GM19467 (cell line): Measurements from ENCODE around the gene GSC2.

Source experiments
- ATAC-seq: cut with Tn5 transposase; IDR thresholded peaks from one replicate; pipeline ENCODE4 v1.9.1; 2021; ENCODE audit warnings: mild to moderate bottlenecking, moderate library complexity; ENCODE audit not compliant: unreplicated experiment

GSC2 gene

DNA sequence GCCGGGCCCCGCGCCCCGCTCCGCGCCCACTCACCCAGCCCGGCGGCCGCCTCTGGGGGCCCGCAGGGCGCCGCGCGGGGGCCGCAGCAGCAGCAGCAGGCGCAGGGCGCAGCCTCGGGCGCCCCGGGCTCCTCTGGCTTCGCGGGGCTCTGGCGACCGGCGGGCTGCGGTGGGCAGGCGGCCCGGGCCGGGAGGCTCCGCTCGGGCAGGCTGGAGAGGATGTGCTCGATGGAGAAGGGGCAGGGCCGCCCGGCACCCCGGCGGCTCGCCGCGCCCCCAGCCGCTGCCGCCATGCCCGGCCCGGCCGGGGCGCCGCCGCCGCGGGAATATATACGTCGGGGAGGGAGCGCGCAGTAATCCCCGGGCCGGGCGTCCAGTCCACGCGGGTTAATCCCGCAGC is at the start of gene GSC2:
Gene GSC2, minus strand, starts transcription at position 302 of the 400 bp plus-strand sequence. Its CDS starts 9 bp downstream, at position 293.
- ATAC-seq: no peak

GRCh38 chr22:19199479-19199878 is 49.4 kb upstream of the GSC2 start:
- no peak for ATAC-seq

DNA sequence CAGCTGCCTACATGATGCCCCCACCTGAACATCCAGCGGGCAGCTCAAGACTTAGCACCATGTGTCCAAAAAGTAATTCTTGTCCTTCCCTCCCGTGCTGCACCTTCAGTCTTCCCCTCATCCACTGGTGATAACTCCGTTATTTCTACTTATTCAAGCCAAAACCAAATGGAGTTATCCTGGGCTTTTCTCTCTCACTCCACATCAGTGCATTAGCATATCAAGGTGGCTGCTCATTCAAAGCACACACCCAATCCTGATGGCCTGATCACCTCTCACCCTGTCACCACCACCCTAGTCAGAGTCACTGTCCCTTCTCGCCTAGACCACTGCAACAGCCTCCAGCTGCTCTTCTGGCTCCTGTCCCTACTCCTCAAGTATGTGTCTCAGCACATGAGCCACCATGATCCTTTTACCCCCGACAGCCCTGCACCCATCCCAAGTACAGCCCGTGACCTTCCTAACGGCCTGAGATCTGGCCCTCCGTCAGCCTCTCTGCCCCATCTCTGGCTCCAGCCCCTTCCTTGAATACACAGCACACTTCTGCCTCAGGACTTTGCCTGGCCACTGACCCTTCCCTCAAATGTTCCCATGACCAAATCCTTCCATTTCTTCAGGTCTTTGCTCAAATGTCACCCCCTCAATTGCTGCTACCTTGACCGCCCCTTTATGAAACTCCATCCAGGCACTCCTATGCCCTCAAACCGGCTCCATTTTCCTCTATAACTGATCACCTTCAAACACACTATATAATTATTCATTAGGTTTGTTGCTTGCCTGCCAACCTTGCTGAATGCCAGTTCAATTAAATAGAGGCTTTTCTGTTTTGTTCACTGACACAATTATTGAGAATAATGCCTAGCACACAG is 48.1 kb upstream of the GSC2 start:
- no peak for ATAC-seq

- ATAC-seq: no peak
These were observed 46.9 kb upstream of the GSC2 start for GRCh38 chr22:19196841-19197612.

DNA sequence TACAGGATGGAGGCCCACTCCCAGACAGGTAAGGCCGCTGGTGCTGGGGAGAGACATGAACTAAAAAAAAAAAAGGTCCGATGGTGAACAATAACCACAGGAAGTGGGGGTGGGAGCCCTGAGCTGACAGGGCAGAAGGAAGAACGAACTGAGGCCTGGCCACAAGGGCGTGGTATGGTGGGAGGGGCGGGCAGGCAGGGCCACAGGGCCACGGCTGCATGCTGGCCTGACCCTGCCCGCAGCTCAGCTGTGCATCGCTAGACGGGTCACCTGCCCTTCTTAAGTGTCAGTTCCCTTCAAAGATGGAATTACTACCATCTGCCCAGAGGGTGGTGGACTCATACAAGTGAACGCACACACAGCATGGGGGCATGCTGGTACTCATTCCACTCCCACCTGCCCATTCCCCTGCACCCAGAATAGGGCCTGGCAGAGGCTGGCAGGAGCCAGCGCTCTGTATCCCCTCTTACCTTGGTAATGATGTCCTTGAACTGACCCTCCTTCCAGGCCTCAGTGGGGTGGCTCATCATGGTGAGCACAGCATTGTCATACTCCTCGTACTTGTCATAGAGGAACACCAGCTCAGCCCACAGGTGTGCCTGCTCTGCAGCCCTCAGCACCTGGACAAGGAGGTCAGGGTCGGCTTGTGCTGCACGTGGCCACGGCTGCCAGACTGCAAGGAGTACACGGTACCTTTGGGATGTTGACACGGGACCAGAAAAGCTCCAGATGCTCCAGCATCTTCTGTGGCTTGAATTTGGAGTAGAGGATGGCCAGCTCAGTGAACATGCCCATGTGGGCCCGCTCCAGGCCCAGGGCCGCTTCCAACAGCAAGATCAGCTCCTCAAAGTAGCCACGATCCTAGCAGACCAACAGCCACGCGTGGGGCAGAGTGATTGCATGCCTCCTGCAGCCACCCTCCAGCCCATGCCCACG is 46.0 kb upstream of the GSC2 start:
- ATAC-seq: no peak

GRCh38 chr22:19194766-19195536 is 44.9 kb upstream of the GSC2 start:
- no peak for ATAC-seq

- ATAC-seq: no peak
These were observed 43.8 kb upstream of the GSC2 start for GRCh38 chr22:19193879-19194278.

DNA sequence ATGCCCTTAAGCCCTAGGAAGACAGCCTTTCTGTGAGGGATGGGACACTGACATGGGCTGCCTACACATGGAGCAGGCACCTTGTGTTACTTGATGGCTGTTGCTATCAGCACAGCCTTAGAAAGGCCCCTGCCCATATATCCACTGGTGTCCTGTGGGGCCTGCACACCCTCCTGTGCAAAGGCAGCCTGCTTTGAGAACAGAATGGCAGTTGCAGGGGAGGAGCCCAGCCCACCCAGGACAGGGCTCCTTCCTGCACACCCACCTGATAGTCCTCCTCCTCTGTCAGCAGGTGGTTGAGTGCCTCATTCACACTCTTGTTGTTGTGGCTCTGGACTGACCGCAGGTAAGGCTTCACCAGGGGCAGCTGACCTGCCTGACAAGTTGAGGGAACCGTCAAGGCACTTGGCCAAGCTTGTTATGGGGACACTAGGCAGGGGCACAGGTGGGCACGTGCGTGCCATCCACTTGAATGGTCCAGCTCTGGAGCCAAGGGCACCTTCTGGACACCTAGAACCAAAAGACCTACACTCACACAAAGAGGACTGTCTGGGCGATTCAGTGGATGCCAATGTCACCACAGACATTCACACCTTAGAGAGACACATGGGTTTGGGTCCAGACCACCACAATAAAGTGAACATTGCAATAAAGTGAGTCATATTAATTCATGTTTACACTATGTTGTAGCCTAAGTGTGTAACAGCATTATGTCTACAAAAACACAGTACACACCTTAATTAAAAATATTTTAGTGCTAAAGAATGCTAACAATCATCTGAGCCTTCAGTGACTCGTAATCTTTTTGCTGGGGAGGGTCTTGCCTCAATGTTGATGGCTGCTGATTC is 37.8 kb upstream of the GSC2 start:
- no peak for ATAC-seq

- no peak for ATAC-seq
These were observed 34.3 kb upstream of the GSC2 start for GRCh38 chr22:19184276-19184997.

DNA sequence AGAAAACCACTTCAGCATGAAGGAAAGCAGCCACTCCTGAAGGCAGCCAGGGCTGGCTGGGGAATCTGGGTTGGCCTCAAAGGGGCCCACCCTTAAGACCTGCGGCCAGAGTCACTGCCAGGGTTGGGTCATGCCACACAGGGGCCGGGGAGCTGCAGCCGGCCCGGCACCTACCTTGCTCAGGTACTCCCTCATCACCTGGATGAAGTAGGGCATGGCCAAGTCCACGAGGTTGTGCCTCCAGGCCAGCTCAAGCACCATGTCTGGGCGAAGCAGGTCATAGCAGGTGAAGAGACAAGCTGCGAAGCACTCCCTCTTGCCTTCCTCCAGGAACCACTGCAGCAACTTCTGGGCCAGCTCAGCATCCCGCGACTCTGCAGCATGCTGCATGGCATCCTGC is 33.1 kb upstream of the GSC2 start:
- no peak for ATAC-seq

- ATAC-seq: no peak
These were observed 32.5 kb upstream of the GSC2 start for GRCh38 chr22:19182472-19183157.

- no peak for ATAC-seq
These were observed 31.8 kb upstream of the GSC2 start for GRCh38 chr22:19181786-19182471.

DNA sequence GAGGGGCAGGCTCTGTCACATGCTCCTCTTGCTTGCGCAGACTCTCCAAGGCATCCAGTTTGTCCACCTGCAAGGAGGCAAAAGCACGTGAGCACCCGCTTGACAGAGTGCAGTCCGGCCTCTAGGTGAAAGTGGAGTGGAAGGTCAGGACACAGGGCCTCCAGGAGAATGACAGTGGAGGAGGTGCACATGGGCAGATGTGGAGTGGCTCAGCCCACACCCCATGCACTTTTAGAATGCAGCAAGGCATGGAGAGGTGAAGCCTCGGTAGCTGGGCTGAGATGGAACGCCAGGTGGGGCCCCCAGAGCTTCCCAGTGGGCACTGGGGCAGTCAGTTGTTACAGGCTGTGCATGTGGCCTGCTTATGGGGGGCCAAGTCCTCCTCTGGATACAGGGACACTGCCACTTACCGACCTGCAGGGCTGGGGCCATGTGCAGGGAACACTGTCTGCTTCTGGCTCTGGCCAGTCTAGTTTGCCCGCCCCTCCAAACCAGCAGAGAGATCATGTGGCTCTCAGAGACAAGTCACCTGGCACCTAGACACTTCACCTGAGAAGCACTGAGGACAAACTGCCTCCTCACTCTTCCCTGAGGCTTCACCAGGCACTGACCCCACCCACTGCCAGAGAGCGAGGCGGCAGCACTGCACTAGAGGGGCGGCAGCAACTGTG is 30.8 kb upstream of the GSC2 start:
- ATAC-seq: no peak

- ATAC-seq: no peak
These were observed 30.1 kb upstream of the GSC2 start for GRCh38 chr22:19180234-19180633.

- ATAC-seq: no peak
These were observed 29.5 kb upstream of the GSC2 start for GRCh38 chr22:19179497-19180048.

- ATAC-seq: no peak
These were observed 28.8 kb upstream of the GSC2 start, which contains the start of gene SLC25A1 for GRCh38 chr22:19178657-19179496. SLC25A1 (minus strand) TSS chr22:19178736; CDS start chr22:19178673, 63 bp downstream.
